Left hindlimb (tissue), 1 donor: ENCODE data around the gene SEC23A.
A peak's percentile ranks its signal among the peaks of the same experiment; 100 is the strongest.
"Not testable (repeated sequence)": the region's sequence is repeated elsewhere in the genome, so short reads cannot be mapped to it uniquely, and the experiment has no call there.

Experiments
- DNase-seq: peaks from one replicate; pipeline ENCODE4 v3.0.0-alpha.2; 2018

The SEC23A gene

GRCh38 chr14:39102969-39103957 is at the start of gene SEC23A:
SEC23A (minus strand) TSS chr14:39103235; CDS start chr14:39096118, 7,117 bp downstream.
- peak; percentile 96 for DNase-seq

- DNase-seq, result no peak
These were observed 42.4 kb upstream of the SEC23A start for GRCh38 chr14:39145266-39145966.

- not testable (repeated sequence) for DNase-seq
These were observed 40.2 kb upstream of the SEC23A start for GRCh38 chr14:39143226-39143625.

GRCh38 chr14:39141623-39142022 is 38.6 kb upstream of the SEC23A start:
- not testable (repeated sequence) for DNase-seq

GRCh38 chr14:39140170-39140569 is 37.1 kb upstream of the SEC23A start:
- DNase-seq, result no peak

- no peak for DNase-seq
These were observed 35.4 kb upstream of the SEC23A start for GRCh38 chr14:39138440-39138839.

GRCh38 chr14:39137835-39138234 is 34.8 kb upstream of the SEC23A start:
- DNase-seq, result not testable (repeated sequence)

GRCh38 chr14:39122330-39123138 is 19.5 kb upstream of the SEC23A start:
- no peak for DNase-seq

GRCh38 chr14:39114073-39114838 is 11.2 kb upstream of the SEC23A start, which contains the start of gene GEMIN2:
GEMIN2 (plus strand) TSS chr14:39114323; CDS start chr14:39114339, 16 bp downstream.
- peak; percentile 92 for DNase-seq

GRCh38 chr14:39113685-39114072 is 10.6 kb upstream of the SEC23A start:
- DNase-seq, result no peak

- DNase-seq, result no peak
These were observed 7.1 kb upstream of the SEC23A start for GRCh38 chr14:39109893-39110715.

- no peak for DNase-seq
These were observed 5.8 kb upstream of the SEC23A start for GRCh38 chr14:39108791-39109190.

GRCh38 chr14:39107591-39107996 is 4.6 kb upstream of the SEC23A start:
- DNase-seq, result no peak

GRCh38 chr14:39104078-39104801 is 1.2 kb upstream of the SEC23A start:
- DNase-seq, result not testable (repeated sequence)

GRCh38 chr14:39102265-39102968 is 618 bp downstream of the SEC23A start:
- peak; percentile 66 for DNase-seq

- no peak for DNase-seq
These were observed 3.3 kb downstream of the SEC23A start for GRCh38 chr14:39099748-39100147.

GRCh38 chr14:39099215-39099614 is 3.8 kb downstream of the SEC23A start:
- DNase-seq, result not testable (repeated sequence)

- no peak for DNase-seq
These were observed 5.9 kb downstream of the SEC23A start for GRCh38 chr14:39097159-39097558.

GRCh38 chr14:39094515-39094914 is 8.5 kb downstream of the SEC23A start:
- no peak for DNase-seq

- DNase-seq, result no peak
These were observed 11.3 kb downstream of the SEC23A start for GRCh38 chr14:39091716-39092115.
